Glutamatergic neuron (in vitro differentiated cells): ENCODE results near the gene UNC50. TPM values are rescaled to one million over a fixed set of nuclear protein-coding genes. Genes with fewer than 3 reads are reported as not detected.

Source experiments
- DNase-seq: peaks from one replicate; pipeline ENCODE4 v3.0.0; 2022
- H3K27ac Mint-ChIP-seq: one replicate; pipeline ENCODE4 v1.8.0; 2020; ENCODE audit warnings: mild to moderate bottlenecking, mixed read lengths, inconsistent platforms; ENCODE audit not compliant: unreplicated experiment
- H3K27me3 Mint-ChIP-seq: one replicate; pipeline ENCODE4 v1.8.0; 2020; ENCODE audit warnings: mild to moderate bottlenecking, moderate library complexity, mixed read lengths, inconsistent platforms; ENCODE audit not compliant: unreplicated experiment
- H3K36me3 Mint-ChIP-seq: one replicate; pipeline ENCODE4 v1.8.0; 2020; ENCODE audit warnings: mild to moderate bottlenecking, mixed read lengths, inconsistent platforms; ENCODE audit not compliant: unreplicated experiment
- H3K4me1 Mint-ChIP-seq: one replicate; pipeline ENCODE4 v1.8.0; 2020; ENCODE audit warnings: mild to moderate bottlenecking, low read depth, mixed read lengths, inconsistent platforms; ENCODE audit not compliant: unreplicated experiment
- H3K4me3 Mint-ChIP-seq: one replicate; pipeline ENCODE4 v1.8.0; 2020; ENCODE audit warnings: mild to moderate bottlenecking, mixed read lengths, inconsistent platforms; ENCODE audit not compliant: unreplicated experiment
- H3K9me3 Mint-ChIP-seq: one replicate; pipeline ENCODE4 v1.8.0; 2020; ENCODE audit warnings: mild to moderate bottlenecking, moderate library complexity, mixed read lengths, inconsistent platforms; ENCODE audit not compliant: unreplicated experiment
- total RNA-seq: library from RNA; stranded (reverse); fragmentation: NEBNext Ultra II Directional; extraction: Animal tissue kit (Norgen Biotek cat#: 25700); gene quantifications from one replicate; pipeline ENCODE4 v1.2.1, GENCODE V29; 2021; ENCODE audit not compliant: unreplicated experiment
- TF ChIP-seq, protein P1 (sequence below): fragments of 200-600 bp; sonication (generic); IDR thresholded peaks from one replicate; pipeline ENCODE4 v1.5.0; 2021; ENCODE audit not compliant: partially characterized antibody, unreplicated experiment

The UNC50 gene
- total RNA-seq, 1 donor from 2014 or later: 43.0 TPM

DNA sequence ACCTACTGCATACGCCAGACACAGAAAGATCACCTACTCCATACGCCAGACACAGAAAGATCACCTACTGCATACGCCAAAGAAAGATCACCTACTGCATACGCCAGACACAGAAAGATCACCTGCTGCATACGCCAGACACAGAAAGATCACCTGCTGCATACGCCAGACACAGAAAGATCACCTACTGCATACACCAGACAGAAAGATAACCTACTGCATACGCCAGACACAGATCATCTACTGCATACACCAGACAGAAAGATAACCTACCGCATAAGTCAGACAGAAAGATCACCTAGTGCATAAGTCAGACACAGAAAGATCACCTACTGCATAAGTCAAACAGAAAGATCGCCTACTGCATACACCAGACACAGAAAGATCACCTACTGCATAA lies 25.9 kb upstream of the UNC50 start:
- no peak for DNase-seq
- H3K9me3 Mint-ChIP-seq: no peaks in the 10 kb centered on the region
- TF ChIP-seq, protein P1, sequence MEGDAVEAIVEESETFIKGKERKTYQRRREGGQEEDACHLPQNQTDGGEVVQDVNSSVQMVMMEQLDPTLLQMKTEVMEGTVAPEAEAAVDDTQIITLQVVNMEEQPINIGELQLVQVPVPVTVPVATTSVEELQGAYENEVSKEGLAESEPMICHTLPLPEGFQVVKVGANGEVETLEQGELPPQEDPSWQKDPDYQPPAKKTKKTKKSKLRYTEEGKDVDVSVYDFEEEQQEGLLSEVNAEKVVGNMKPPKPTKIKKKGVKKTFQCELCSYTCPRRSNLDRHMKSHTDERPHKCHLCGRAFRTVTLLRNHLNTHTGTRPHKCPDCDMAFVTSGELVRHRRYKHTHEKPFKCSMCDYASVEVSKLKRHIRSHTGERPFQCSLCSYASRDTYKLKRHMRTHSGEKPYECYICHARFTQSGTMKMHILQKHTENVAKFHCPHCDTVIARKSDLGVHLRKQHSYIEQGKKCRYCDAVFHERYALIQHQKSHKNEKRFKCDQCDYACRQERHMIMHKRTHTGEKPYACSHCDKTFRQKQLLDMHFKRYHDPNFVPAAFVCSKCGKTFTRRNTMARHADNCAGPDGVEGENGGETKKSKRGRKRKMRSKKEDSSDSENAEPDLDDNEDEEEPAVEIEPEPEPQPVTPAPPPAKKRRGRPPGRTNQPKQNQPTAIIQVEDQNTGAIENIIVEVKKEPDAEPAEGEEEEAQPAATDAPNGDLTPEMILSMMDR: no peak
- H3K27me3 Mint-ChIP-seq: peaks cover 2% of the 10 kb centered on the region
- no peaks in the 10 kb centered on the region for H3K36me3 Mint-ChIP-seq
- H3K27ac Mint-ChIP-seq: no peak overlapping the region
- no peak overlapping the region for H3K4me3 Mint-ChIP-seq
- no peaks in the 10 kb centered on the region for H3K4me1 Mint-ChIP-seq

DNA sequence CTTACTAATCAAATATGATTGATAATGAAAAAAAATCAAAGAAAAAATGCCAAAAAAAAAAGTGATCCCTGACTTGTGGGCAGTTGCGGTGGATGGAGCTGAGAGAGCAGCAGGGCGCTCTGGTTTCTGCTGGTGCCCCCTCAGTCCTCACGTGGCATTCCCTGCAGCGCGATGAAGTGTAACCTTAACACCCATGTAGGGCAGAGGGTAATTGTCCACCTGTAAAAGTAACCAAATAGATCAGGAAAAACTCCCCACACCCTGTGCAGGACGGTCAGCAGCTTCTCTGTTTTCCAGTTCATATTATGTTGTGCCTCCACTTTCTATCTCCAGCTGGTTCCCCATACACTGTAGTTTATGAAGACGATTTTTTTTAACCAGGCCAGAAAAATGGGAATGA lies 25.1 kb upstream of the UNC50 start:
- Mint-ChIP-seq H3K9me3 (no peaks in the 10 kb centered on the region), H3K27ac (no peak overlapping the region), H3K4me1 (no peaks in the 10 kb centered on the region), H3K27me3 (peaks cover 2% of the 10 kb centered on the region), H3K36me3 (no peaks in the 10 kb centered on the region), H3K4me3 (no peak overlapping the region)
- no peak for DNase-seq
- TF ChIP-seq, protein P1: no peak

GRCh38 chr2:98583816-98584618 lies 24.4 kb upstream of the UNC50 start:
- no peak overlapping the region for H3K27ac Mint-ChIP-seq
- TF ChIP-seq, protein P1: no peak
- DNase-seq: no peak
- no peaks in the 10 kb centered on the region for H3K9me3 Mint-ChIP-seq
- H3K27me3 Mint-ChIP-seq: peaks cover 2% of the 10 kb centered on the region
- no peaks in the 10 kb centered on the region for H3K36me3 Mint-ChIP-seq
- no peak overlapping the region for H3K4me3 Mint-ChIP-seq
- H3K4me1 Mint-ChIP-seq: no peaks in the 10 kb centered on the region

GRCh38 chr2:98585386-98585785 lies 23.0 kb upstream of the UNC50 start:
- Mint-ChIP-seq H3K27ac (no peak overlapping the region), H3K4me1 (no peaks in the 10 kb centered on the region), H3K9me3 (no peaks in the 10 kb centered on the region), H3K4me3 (no peak overlapping the region), H3K27me3 (peaks cover 2% of the 10 kb centered on the region), H3K36me3 (no peaks in the 10 kb centered on the region)
- DNase-seq: no peak
- TF ChIP-seq, protein P1: no peak

DNA sequence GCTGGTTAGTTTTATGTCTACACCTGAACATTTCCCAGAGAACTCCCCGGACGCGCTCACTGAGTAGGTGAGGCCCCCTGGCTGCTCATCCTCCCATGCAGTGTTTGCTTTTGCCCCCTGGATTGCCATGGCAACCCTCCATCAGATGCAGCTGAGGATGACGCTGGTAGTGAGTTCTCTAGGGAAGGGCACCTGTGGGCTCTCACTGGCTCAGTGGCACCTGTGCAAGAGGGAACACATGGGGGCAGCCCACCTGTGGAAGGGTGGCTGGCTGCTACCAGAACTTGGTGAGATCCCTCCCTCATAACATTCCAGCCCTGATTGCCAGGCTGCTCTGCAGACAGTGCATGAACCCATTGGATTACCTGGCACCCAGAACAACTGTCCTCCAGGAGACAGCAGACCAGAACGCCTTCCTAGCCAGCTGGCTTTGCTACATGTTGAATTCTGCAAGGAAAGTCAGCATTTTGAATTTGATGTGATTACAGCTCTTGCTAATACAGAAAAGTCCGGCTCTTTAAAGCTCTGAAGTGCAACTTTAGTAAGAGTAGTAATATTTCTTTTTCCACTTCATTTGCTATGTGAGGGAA lies 21.7 kb upstream of the UNC50 start:
- TF ChIP-seq, protein P1: no peak
- Mint-ChIP-seq H3K36me3 (no peaks in the 10 kb centered on the region), H3K27me3 (peaks cover 2% of the 10 kb centered on the region), H3K4me1 (no peaks in the 10 kb centered on the region), H3K27ac (no peak overlapping the region), H3K4me3 (no peak overlapping the region), H3K9me3 (no peaks in the 10 kb centered on the region)
- DNase-seq: no peak
